ENCODE data around the gene DBH.
A peak's percentile ranks its signal among the peaks of the same experiment; 100 is the strongest.
"Not testable (repeated sequence)": the region's sequence is repeated elsewhere in the genome, so short reads cannot be mapped to it uniquely, and the experiment has no call there.

DBH gene

GRCh38 chr9:133674091-133674490, 37.9 kb downstream of the DBH start:
- intact Hi-C loops (cut with DNase I), result no loop called here
- no peak for DNase-seq

- intact Hi-C loops (cut with DNase I); DNase-seq: not testable (repeated sequence)
Measured at GRCh38 chr9:133675796-133676195, 39.6 kb downstream of the DBH start.

- no peak for DNase-seq
- intact Hi-C loops (cut with DNase I), result no loop called here
Measured at GRCh38 chr9:133676450-133676849, 40.3 kb downstream of the DBH start.

GRCh38 chr9:133677126-133678010, 41.2 kb downstream of the DBH start:
- intact Hi-C loops (cut with DNase I), result no loop called here
- DNase-seq, result no peak

- DNase-seq, result peak in 37 of 42 donors; percentile 15 to 88 (median 53)
Measured at GRCh38 chr9:133679056-133679455, 42.9 kb downstream of the DBH start.

GRCh38 chr9:133679466-133680061, 43.4 kb downstream of the DBH start:
- intact Hi-C loops (cut with DNase I), result no loop called here

More at GRCh38 chr9:133679056-133679455, 42.9 kb downstream of the DBH start:
- intact Hi-C loops (cut with DNase I), result no loop called here

GRCh38 chr9:133680250-133680975, 44.2 kb downstream of the DBH start:
- intact Hi-C loops (cut with DNase I), result no loop called here
- no peak for DNase-seq

More at GRCh38 chr9:133679466-133680061, 43.4 kb downstream of the DBH start:
- peak in 8 of 42 donors; percentile 38 to 54 (median 46) for DNase-seq

- no peak for DNase-seq
- intact Hi-C loops (cut with DNase I), result no loop called here
Measured at GRCh38 chr9:133680976-133681657, 45.0 kb downstream of the DBH start.

GRCh38 chr9:133681658-133682306, 45.6 kb downstream of the DBH start:
- intact Hi-C loops (cut with DNase I), result no loop called here

GRCh38 chr9:133682818-133683585, 46.8 kb downstream of the DBH start:
- intact Hi-C loops (cut with DNase I), result no loop called here
- no peak for DNase-seq

More at GRCh38 chr9:133681658-133682306, 45.6 kb downstream of the DBH start:
- no peak for DNase-seq

- DNase-seq, result no peak
- intact Hi-C loops (cut with DNase I), result no loop called here
Measured at GRCh38 chr9:133683586-133684120, 47.5 kb downstream of the DBH start.

GRCh38 chr9:133684121-133684935, 48.2 kb downstream of the DBH start:
- DNase-seq, result peak in 33 of 42 donors; percentile 11 to 74 (median 52)
- intact Hi-C loops (cut with DNase I), result no loop called here

- intact Hi-C loops (cut with DNase I), result no loop called here
- no peak for DNase-seq
Measured at GRCh38 chr9:133684936-133685361, 48.8 kb downstream of the DBH start.

- no peak for DNase-seq
- intact Hi-C loops (cut with DNase I), result no loop called here
Measured at GRCh38 chr9:133685653-133686609, 49.8 kb downstream of the DBH start.

Data from head of caudate nucleus (tissue), 42 donors.